Tibial artery (tissue), 4 donors: ENCODE results near the gene RELL2.

ENCODE experiments used
- DNase-seq, 2 donors: peaks; one replicate each; pipeline ENCODE4 v3.0.0-alpha.2; 2019
- H3K27ac ChIP-seq, 2 donors: fragments of 200-600 bp; sonication (generic) in 1 of 2; 1 replicate in 1 of 2; 2 replicates in 1 of 2; pipeline ENCODE4 v1.5.1; 2018 to 2019; ENCODE audit warnings: mild to moderate bottlenecking in 1 of 2
- H3K27me3 ChIP-seq, 2 donors: fragments of 200-600 bp; sonication (generic) in 1 of 2; one replicate each; pipeline versions ENCODE4 v1.5.1 to v1.6.0; 2016 to 2019
- H3K36me3 ChIP-seq, 3 donors: fragments of 200-600 bp; sonication (generic) in 2 of 3; one replicate each; pipeline ENCODE4 v1.5.1; 2016 to 2019; ENCODE audit warnings: mild to moderate bottlenecking in 2 of 3
- H3K4me1 ChIP-seq, 4 donors: fragments of 200-600 bp; sonication (generic) in 2 of 4; 1 replicate in 3 of 4; 2 replicates in 1 of 4; pipeline ENCODE4 v1.5.1; 2016 to 2019
- H3K4me3 ChIP-seq, 2 donors: fragments of 200-600 bp; sonication (generic) in 1 of 2; 1 replicate in 1 of 2; 2 replicates in 1 of 2; pipeline ENCODE4 v1.5.1; 2018 to 2019; ENCODE audit warnings: mild to moderate bottlenecking in 2 of 2
- H3K9me3 ChIP-seq, 3 donors: fragments of 200-600 bp; sonication (generic) in 1 of 3; one replicate each; pipeline ENCODE4 v1.5.1; 2016 to 2019
- intact Hi-C: fragments of 100-400 bp; cut with DNase I; formaldehyde crosslinking; loops from one replicate; pipeline ENCODE4 v1.15.0; 2023; ENCODE audit warnings: low total_unique reads
- TF ChIP-seq, protein P1 (sequence below), 2 experiments: fragments of 200-600 bp in 1 of 2; fragments of 450-650 bp in 1 of 2; IDR thresholded peaks; one replicate each; pipeline ENCODE4 v1.5.1; 2017 to 2019; ENCODE audit warnings: antibody characterized with exemption in 2 of 2, mild to moderate bottlenecking in 1 of 2, moderate library complexity in 1 of 2

The RELL2 gene, protein sequence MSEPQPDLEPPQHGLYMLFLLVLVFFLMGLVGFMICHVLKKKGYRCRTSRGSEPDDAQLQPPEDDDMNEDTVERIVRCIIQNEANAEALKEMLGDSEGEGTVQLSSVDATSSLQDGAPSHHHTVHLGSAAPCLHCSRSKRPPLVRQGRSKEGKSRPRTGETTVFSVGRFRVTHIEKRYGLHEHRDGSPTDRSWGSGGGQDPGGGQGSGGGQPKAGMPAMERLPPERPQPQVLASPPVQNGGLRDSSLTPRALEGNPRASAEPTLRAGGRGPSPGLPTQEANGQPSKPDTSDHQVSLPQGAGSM

GRCh38 chr5:141636413-141637122, at the start of gene RELL2, which contains the start of gene HDAC3:
Gene RELL2 (plus strand): TSS chr5:141636997. CDS start chr5:141638226, 1,229 bp downstream.
Gene HDAC3 (minus strand): TSS chr5:141636849. CDS start chr5:141636790, 59 bp downstream.
- peak within 1 kb of the TSS; percentile 84 to 93 for H3K4me3 ChIP-seq
- DNase-seq = peak; percentile 91 to 96
- no peaks in the 10 kb centered on the region for H3K9me3 ChIP-seq
- H3K4me1 ChIP-seq = peaks cover 0 to 40% (median 29%) of the 10 kb centered on the region in 4 donors
- intact Hi-C loops = no loop called here
- TF ChIP-seq, protein P1, sequence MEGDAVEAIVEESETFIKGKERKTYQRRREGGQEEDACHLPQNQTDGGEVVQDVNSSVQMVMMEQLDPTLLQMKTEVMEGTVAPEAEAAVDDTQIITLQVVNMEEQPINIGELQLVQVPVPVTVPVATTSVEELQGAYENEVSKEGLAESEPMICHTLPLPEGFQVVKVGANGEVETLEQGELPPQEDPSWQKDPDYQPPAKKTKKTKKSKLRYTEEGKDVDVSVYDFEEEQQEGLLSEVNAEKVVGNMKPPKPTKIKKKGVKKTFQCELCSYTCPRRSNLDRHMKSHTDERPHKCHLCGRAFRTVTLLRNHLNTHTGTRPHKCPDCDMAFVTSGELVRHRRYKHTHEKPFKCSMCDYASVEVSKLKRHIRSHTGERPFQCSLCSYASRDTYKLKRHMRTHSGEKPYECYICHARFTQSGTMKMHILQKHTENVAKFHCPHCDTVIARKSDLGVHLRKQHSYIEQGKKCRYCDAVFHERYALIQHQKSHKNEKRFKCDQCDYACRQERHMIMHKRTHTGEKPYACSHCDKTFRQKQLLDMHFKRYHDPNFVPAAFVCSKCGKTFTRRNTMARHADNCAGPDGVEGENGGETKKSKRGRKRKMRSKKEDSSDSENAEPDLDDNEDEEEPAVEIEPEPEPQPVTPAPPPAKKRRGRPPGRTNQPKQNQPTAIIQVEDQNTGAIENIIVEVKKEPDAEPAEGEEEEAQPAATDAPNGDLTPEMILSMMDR (IDR thresholded peaks at IDR 0.05) = no peak
- H3K27ac ChIP-seq = peak within 1 kb of the TSS; percentile 77 to 83
- H3K27me3 ChIP-seq = peaks cover 0 to 5% of the 10 kb centered on the region in 2 donors
- peaks cover 0 to 13% (median 7%) of the 10 kb centered on the region in 3 donors for H3K36me3 ChIP-seq

GRCh38 chr5:141590127-141590526, 46.7 kb upstream of the RELL2 start:
- TF ChIP-seq, protein P1 (IDR thresholded peaks at IDR 0.05) = no peak
- Histone ChIP-seq H3K36me3 (peaks cover 15 to 34% (median 25%) of the 10 kb centered on the region in 3 donors), H3K4me1 (peaks cover 0 to 7% (median 5%) of the 10 kb centered on the region in 4 donors), H3K27ac (no peak overlapping the region), H3K27me3 (no peaks in the 10 kb centered on the region), H3K4me3 (no peak overlapping the region), H3K9me3 (no peaks in the 10 kb centered on the region)
- no peak for DNase-seq
- intact Hi-C loops = no loop called here

- Histone ChIP-seq H3K9me3 (no peaks in the 10 kb centered on the region), H3K27ac (no peak overlapping the region), H3K36me3 (peaks cover 0 to 15% (median 5%) of the 10 kb centered on the region in 3 donors), H3K27me3 (no peaks in the 10 kb centered on the region), H3K4me3 (no peak overlapping the region), H3K4me1 (peaks cover 0 to 32% (median 13%) of the 10 kb centered on the region in 4 donors)
- intact Hi-C loops = no loop called here
- DNase-seq = no peak
- TF ChIP-seq, protein P1 (IDR thresholded peaks at IDR 0.05) = no peak
These were observed 39.9 kb upstream of the RELL2 start for GRCh38 chr5:141596867-141597266.

GRCh38 chr5:141597394-141597793, 39.4 kb upstream of the RELL2 start:
- TF ChIP-seq, protein P1 (IDR thresholded peaks at IDR 0.05) = no peak
- H3K27ac ChIP-seq = no peak overlapping the region
- no peaks in the 10 kb centered on the region for H3K9me3 ChIP-seq
- DNase-seq = no peak
- H3K36me3 ChIP-seq = peaks cover 0 to 15% (median 5%) of the 10 kb centered on the region in 3 donors
- H3K27me3 ChIP-seq = no peaks in the 10 kb centered on the region
- H3K4me3 ChIP-seq = no peak overlapping the region
- intact Hi-C loops = no loop called here
- H3K4me1 ChIP-seq = peaks cover 0 to 33% (median 10%) of the 10 kb centered on the region in 4 donors

GRCh38 chr5:141597814-141598213, 39.0 kb upstream of the RELL2 start:
- TF ChIP-seq, protein P1 (IDR thresholded peaks at IDR 0.05) = no peak
- H3K4me1 ChIP-seq = peaks cover 0 to 33% (median 8%) of the 10 kb centered on the region in 4 donors
- H3K36me3 ChIP-seq = peaks cover 0 to 15% (median 5%) of the 10 kb centered on the region in 3 donors
- intact Hi-C loops = no loop called here
- H3K27ac ChIP-seq = no peak overlapping the region
- H3K9me3 ChIP-seq = no peaks in the 10 kb centered on the region
- H3K27me3 ChIP-seq = no peaks in the 10 kb centered on the region
- H3K4me3 ChIP-seq = no peak overlapping the region
- DNase-seq = no peak
